Hematopoietic multipotent progenitor cell treated with erythropoietin and hydrocortisone succinate and interleukin-3 and kit ligand, for 8 days (in vitro differentiated cells): ENCODE results near the gene PSRC1.
A peak's percentile ranks its signal among the peaks of the same experiment; 100 is the strongest.

Experiments used
- DNase-seq: peaks from one replicate; pipeline ENCODE4 v3.0.0-alpha.2; 2015

PSRC1 gene

DNA sequence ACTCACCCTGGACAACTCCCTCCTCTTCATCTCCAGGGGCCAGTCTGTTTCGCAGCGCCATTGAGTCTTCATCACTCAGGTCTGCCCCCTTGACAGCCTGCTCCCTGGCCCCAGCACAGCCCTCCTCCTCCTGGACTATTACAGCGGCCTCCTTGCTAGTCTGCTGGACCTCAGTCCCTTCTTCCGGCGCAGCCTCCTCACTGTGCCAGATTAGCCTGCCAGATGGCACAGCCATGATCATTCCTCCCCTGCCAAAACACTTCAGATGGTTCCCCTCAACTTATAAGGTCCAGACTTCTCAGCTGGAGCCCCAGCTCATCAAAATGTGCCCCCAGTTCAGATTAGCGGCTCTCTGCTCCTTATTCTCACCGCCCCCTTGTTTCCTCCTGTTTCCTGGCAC, 40.6 kb downstream of the PSRC1 start:
- no peak for DNase-seq

DNA sequence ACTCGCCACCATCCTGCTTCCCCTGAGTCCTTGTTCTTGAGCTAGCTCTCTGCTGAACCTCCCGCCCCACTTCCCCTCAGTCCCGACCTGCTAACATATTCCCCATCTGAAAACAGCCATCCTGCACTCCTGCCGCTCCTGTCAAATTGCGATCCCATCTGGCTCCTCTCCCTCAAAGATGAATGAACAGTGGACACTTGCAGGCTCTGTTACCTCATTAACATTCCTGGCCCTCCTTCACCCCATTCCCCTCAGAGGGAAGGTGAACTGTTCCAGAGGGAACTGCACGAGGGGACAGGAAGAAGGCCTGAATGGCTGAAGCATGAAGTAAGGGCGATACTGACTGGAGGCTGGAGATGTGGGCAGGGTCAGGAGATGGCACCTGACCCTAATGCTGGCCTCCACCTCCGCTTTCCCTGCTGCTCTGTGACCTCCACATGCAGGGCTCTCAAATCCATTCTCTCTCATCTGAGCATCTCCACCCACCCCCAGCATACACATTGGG, 41.1 kb downstream of the PSRC1 start:
- DNase-seq, result no peak

GRCh38 chr1:109241344-109241743, 41.6 kb downstream of the PSRC1 start:
- peak; percentile 54 for DNase-seq

DNA sequence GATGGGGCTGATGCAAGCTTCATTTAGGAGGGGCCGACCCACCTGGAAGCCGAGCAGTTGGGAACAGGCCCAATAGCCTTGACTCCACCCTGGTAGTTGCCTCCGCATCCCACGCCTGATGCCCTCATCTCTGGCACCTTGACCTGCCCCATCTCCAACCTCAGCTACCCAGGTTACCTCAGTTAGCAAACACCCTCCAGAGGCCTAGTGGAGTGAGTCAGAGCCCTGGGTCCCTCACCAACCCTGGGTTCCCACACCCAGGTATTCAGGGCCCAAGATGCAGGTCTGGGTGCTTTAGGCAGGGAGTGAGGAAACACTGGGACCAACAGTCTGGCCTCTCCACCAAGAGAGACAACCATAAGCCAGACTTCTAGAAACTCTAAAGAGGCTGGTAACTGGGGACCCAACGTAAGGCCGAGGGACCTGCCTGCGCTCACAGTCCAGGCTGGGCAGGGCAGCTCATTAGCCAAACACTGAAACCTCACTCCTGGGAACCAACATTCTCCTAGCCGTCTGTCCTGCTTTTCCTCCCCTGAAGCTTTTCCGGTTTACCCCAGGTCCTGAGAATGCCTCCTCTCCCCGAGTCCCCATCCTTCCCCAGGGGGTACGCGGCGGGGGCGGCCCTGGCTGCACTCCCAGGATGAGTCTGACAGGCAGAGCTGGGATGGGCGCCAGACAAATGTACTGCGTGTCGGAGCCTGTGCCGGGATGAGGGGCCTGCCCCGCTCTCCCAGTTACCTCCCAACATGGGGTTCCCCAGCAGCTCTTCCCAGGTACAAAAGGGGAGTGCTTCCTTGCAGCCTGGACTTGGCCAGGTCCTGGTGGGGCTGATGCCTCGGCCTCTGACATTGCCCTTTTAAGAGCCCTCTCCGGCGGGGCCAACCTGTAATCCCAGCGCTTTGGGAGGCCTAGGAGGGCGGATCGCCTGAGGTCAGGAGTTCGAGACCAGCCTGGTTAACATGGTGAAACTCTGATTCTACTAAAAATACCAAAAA, 42.5 kb downstream of the PSRC1 start:
- DNase-seq, result peak; percentile 38

DNA sequence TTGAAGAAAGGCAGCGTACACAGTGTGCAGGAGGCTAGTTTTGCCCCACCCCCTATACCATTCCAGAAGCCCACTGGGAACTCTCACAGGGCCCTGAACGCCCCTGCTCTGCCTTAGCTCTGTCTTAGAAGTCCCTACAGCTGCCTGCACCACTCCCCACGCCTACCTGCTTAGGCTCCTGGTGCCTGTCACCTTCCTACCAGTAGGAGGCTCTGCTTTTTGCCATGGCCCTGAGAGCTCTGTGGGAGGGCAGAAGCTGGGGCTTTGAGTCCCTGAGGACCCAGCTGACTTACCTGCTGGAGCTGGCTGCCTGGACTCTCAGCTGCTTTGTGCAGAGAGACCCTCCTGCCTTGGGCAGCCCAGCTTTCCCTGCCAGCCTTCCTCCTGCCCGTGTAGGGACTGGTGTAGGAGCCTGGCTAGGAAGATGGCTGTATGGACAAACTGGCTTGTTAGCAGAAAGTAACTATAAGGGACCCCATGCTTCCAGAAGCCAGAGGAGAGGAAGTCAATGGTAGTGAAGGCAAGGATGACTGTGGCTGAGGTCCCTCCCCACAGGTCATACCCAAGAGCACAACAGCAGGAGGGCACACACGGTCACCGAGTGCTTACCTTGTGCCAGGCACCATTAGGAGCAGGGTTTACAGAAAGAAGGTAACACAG, 43.4 kb downstream of the PSRC1 start:
- DNase-seq, result peak; percentile 49

- DNase-seq, result no peak
Measured at GRCh38 chr1:109239047-109239408, 43.9 kb downstream of the PSRC1 start.

DNA sequence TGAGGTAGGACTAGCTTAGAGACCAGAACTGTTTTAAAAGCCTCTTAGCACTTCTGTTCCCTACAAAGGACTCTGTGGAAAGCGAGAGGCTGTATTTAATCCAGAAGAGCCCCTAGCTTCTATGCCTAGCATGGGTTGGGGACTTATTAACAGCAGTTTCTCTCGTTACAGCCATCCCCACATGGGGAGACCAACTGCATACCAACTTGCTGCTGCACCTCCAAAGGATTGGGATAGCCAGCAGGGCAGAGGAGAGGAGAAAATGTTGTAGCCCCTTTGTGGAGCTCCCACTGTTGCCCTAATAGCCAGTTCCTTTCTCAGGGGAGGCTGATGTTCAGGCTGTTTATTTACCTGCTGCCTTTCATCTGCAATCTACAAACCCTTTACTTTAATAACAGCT, 44.6 kb downstream of the PSRC1 start:
- no peak for DNase-seq

DNA sequence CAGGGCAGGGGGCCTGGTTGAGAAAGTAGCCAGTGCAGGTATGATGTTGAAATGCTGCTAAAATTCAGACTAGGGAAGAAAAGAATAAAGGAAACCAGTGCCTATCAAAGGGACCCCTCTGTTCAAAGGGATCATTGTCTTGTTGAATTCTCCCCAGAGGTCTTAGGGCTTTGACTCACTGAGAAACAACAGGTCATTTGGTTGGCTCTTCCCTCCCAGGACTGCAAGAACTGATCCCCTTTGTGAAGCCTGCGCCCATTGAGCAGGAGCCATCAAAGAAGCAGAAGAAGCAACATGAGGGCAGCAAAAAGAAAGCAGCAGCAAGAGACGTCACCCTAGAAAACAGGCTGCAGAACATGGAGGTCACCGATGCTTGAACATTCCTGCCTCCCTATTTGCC, 45.4 kb downstream of the PSRC1 start:
- DNase-seq, result no peak

DNA sequence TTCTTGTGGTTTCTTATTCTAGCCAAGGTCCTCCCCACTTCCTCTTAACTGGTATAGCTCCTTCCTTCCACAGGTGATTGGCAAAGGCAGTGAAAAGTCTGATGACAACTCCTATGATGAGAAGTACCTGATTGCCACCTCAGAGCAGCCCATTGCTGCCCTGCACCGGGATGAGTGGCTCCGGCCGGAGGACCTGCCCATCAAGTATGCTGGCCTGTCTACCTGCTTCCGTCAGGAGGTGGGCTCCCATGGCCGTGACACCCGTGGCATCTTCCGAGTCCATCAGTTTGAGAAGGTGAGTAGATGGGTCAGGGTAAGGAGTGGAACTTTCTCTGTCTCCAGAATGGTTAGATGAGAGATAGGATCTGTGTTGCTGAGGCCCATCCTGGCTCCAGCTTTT, 47.8 kb downstream of the PSRC1 start:
- no peak for DNase-seq

DNA sequence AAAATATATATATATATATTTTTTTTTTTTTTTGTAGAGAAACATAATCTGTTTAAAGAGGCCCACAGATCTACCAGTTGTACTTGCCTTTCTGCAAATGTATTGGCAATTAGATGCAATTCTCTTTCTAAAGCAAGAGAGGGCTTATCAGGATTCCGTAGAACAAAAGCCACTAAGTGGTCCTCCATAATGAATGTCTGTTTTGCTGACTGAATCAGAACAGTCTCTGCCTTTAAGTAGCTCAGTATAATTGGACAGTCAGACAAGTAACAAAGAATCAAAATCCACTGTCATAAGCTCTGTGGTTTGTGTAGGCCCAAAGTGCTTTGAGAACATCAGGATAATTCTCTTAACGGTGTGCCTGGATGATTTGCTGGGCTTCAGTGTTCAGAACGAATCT, 51.9 kb downstream of the PSRC1 start:
- DNase-seq, result no peak
